A549 (cell line): ENCODE results near the gene SLC5A10.

Experiments used
- POLR2AphosphoS2 ChIP-seq: conservative IDR thresholded peaks from 2 replicates; pipeline ENCODE4 v1.6.1; 2012; ENCODE audit warnings: low read length, improper control_type of control experiment, inconsistent platforms
- RNF2 ChIP-seq: fragments of 200-600 bp; sonication (generic); IDR thresholded peaks from 2 replicates; pipeline ENCODE4 v1.6.1; 2016; ENCODE audit warnings: low read depth, mild to moderate bottlenecking, antibody characterized with exemption, moderate library complexity, borderline replicate concordance
- TF ChIP-seq, protein P1 (sequence below): fragments of >200 bp; sonication (Bioruptor Twin); formaldehyde crosslinking; IDR thresholded peaks from 2 replicates; pipeline ENCODE4 v1.6.1; 2016

DNA sequence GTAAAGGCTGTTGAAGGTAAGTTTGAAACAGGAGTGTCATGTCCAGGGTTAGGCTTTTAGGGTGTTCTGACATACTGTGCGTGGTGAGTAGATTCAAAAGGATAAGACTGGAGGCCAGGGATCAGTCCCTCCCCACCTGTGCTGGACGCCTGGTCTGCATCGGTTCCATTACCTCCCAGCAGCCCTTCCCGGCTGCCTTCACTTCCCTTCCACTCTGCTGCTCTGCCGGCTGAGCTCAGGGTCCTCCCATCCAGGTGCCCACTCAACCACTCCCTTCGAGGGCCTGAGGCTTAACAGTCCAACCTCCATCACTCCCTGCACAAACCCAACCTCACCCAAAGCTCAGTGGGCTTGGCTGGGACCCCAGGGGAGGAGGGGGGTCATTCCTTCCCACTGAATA lies 4.1 kb upstream of the SLC5A10 start:
- TF ChIP-seq, protein P1, sequence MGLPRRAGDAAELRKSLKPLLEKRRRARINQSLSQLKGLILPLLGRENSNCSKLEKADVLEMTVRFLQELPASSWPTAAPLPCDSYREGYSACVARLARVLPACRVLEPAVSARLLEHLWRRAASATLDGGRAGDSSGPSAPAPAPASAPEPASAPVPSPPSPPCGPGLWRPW = no peak
- TF ChIP-seq POLR2AphosphoS2 (no peak), RNF2 (no peak)
